ENCODE measurements around the gene CARD14.
"Not testable (repeated sequence)": the region's sequence is repeated elsewhere in the genome, so short reads cannot be mapped to it uniquely, and the experiment has no call there.

Gene CARD14

DNA sequence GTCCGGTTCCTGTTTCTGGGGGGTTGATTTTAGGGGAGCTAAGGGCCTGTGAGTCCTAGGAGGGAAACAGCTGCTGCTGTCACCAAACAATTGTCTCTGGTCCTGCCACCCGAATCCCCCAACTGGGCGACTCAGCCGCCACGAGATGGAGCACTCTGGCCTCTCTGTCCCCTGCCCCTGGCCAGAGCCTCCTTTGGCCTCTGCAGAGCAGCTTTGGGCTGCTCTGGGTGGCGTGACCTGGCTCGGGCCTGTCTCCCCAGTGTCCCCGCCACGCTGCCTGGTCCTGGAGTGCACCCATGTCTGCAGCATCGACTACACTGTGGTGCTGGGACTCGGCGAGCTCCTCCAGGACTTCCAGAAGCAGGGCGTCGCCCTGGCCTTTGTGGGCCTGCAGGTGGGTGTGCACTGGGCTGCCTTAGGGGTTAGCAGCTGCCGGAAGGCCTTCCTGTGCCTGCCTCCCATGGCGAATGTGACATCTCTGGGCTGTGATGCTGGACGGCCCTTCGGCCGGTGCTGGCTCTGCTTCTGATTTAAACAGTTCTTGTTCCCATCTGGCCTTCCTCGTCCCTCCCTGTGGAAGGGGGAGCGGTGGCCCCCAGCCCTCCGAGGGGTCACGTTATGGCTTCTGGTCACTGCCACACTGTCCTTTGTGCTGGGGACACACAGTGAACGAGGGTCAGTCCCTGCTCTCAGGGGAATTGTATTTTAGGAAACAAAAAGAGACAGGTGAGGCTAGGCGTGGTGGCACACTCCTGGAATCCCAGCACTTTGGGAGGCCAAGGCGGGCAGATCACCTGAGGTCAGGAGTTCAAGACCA is 79.3 kb downstream of the CARD14 start:
- no peak for DNase-seq (ENCODE audit: low read depth in 2 of 2)

GRCh38 chr17:80251966-80252365 is 82.1 kb downstream of the CARD14 start:
- DNase-seq (ENCODE audit: low read depth in 2 of 2): no peak

- DNase-seq (ENCODE audit: low read depth in 2 of 2): peak; percentile 69 to 76
Observed at GRCh38 chr17:80252871-80253270, 83.0 kb downstream of the CARD14 start.

GRCh38 chr17:80253631-80254395 is 84.0 kb downstream of the CARD14 start:
- no peak for DNase-seq (ENCODE audit: low read depth in 2 of 2)

DNA sequence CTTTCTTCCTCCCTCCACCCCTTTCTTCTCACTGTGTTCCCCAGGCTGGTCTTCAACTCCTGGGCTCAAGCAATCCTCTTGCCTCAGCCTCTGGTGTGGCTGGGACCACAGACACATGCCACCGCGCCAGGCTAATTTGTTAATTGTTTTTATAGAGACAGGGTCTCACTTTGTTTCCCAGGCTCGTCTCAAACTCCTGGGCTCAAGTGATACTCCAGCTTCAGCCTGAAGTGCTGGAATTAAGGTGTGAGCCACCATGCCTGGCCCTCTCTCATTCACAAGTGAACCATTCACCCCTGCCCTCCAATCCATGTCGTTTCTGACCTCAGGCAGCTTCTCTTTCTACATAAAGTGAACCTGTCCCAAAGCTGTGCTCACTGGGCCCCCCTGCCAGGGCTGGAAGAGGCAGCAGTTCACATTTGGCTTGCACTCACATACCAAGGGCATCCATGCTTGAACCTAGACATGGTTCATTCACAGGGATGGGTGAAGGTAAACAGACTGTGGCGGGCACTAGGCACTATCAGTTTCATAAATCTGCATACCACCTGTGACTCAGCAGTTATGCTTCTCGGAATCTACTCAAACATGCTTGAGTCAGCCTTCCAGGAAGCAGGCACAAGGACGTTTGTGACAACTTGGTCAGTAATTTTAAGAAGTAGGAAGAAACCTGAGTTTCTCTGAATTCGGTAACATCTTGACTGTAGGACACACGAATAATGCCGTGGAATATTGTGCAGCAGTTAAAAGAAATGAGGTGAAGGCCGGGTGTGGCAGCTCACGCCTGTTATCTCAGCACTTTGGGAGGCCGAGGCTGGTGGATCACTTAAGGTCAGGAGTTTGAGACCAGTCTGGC is 84.8 kb downstream of the CARD14 start:
- peak in 1 of 2 donors; percentile 53 for DNase-seq (ENCODE audit: low read depth in 2 of 2)

DNA sequence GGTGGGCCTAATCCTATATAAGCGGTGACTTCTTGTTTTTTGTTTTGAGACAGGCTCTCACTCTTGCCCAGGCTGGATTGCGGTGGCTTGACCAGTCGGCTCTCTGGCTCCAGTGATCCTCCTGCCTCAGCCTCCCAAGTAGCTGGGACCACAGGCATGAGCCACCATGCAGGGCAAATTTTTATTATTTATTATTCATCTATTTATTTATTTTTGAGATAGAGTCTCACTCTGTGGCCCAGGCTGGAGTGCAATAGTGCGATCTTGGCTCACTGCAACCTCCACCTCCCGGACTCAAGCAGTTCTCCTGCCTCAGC is 86.2 kb downstream of the CARD14 start:
- no peak for DNase-seq (ENCODE audit: low read depth in 2 of 2)

GRCh38 chr17:80257716-80258213 is 87.9 kb downstream of the CARD14 start:
- no peak for DNase-seq (ENCODE audit: low read depth in 2 of 2)

DNA sequence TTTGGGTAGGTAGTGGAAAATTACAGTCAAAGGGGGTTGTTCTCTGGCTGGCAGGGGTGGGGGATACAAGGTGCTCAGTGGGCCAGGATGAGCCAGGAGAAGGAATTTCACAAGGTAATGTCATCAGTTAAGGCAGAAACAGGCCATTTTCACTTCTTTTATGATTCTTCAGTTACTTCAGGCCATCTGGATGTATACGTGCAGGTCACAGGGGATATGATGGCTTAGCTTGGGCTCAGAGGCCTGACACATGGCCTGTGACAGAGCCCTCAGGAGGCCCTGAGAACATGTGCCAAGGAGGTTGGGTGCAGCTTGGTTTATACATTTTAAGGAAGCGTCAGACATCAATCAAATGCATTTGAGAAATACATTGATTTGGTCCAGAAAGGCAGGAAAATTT is 88.5 kb downstream of the CARD14 start:
- DNase-seq (ENCODE audit: low read depth in 2 of 2): not testable (repeated sequence)
